Gastrocnemius medialis (tissue), 4 donors: ENCODE data around the gene SBDS.

Experiments used
- CTCF ChIP-seq, 5 experiments: fragments of 450-650 bp in 3 of 5; fragments of 200-600 bp in 2 of 5; sonication (generic) in 2 of 5; IDR thresholded peaks in 4 of 5; conservative IDR thresholded peaks in 1 of 5; 1 replicate in 4 of 5; 2 replicates in 1 of 5; pipeline ENCODE4 v1.5.1; 2016 to 2019; ENCODE audit warnings: antibody characterized with exemption in 5 of 5, mild to moderate bottlenecking in 3 of 5, moderate library complexity in 3 of 5
- POLR2A ChIP-seq, 2 donors: fragments of 450-650 bp; IDR thresholded peaks; one replicate each; pipeline ENCODE4 v1.6.1; 2017; ENCODE audit warnings: antibody characterized with exemption in 2 of 2, mild to moderate bottlenecking in 2 of 2, moderate library complexity in 2 of 2

GRCh38 chr7:66974986-66975590, 20.3 kb downstream of the SBDS start:
- TF ChIP-seq CTCF (IDR thresholded peaks at IDR 0.05 in 4 of 5, conservative IDR thresholded peaks at IDR 0.05 in 1 of 5), result no peak
- TF ChIP-seq POLR2A (IDR thresholded peaks at IDR 0.05), result no peak
